T-helper 1 cell treated with Interleukin-12 subunit alpha and Interleukin-12 subunit beta and Interleukin-4 antibody, amounts not matched to agents 30 μg/mL and 1 μg/mL, for 36 hours (primary cell): ENCODE data around the gene PDE6D.

Experiments used
- H3K27ac Mint-ChIP-seq: one replicate; pipeline ENCODE4 v1.8.0; 2021; ENCODE audit warnings: mild to moderate bottlenecking, mixed read lengths
- H3K27me3 Mint-ChIP-seq: one replicate; pipeline ENCODE4 v1.8.0; 2021; ENCODE audit warnings: low read depth, mixed read lengths
- H3K36me3 Mint-ChIP-seq: one replicate; pipeline ENCODE4 v1.8.0; 2021; ENCODE audit warnings: low read depth, mixed read lengths
- H3K4me1 Mint-ChIP-seq: one replicate; pipeline ENCODE4 v1.8.0; 2021; ENCODE audit warnings: low read depth, mixed read lengths
- H3K4me3 Mint-ChIP-seq: one replicate; pipeline ENCODE4 v1.8.0; 2021; ENCODE audit warnings: mild to moderate bottlenecking, moderate library complexity, mixed read lengths
- H3K9me3 Mint-ChIP-seq: one replicate; pipeline ENCODE4 v1.8.0; 2021; ENCODE audit warnings: mixed read lengths

Gene PDE6D

GRCh38 chr2:231708773-231709635, 72.1 kb downstream of the PDE6D start:
- Mint-ChIP-seq H3K9me3 (no peaks in the 10 kb centered on the region), H3K4me1 (peaks cover 39% of the 10 kb centered on the region), H3K36me3 (peaks cover 36% of the 10 kb centered on the region)

GRCh38 chr2:231707927-231708772, 72.9 kb downstream of the PDE6D start, which contains the start of gene PTMA:
Gene PTMA (plus strand): TSS chr2:231708525. CDS start chr2:231708707, 182 bp downstream.
- peaks cover 29% of the 10 kb centered on the region for H3K36me3 Mint-ChIP-seq
- H3K4me1 Mint-ChIP-seq, result peaks cover 30% of the 10 kb centered on the region
- H3K27me3 Mint-ChIP-seq, result peaks cover 3% of the 10 kb centered on the region
- no peaks in the 10 kb centered on the region for H3K9me3 Mint-ChIP-seq
- peak within 1 kb of the TSS; percentile 96 for H3K4me3 Mint-ChIP-seq
- peak within 1 kb of the TSS; percentile 100 for H3K27ac Mint-ChIP-seq

More at GRCh38 chr2:231708773-231709635, 72.1 kb downstream of the PDE6D start:
- H3K27me3 Mint-ChIP-seq, result peaks cover 3% of the 10 kb centered on the region
- H3K4me3 Mint-ChIP-seq, result peak overlapping the region; percentile 96
- peak overlapping the region; percentile 85 for H3K27ac Mint-ChIP-seq

- Mint-ChIP-seq H3K4me1 (peaks cover 28% of the 10 kb centered on the region), H3K27ac (peak overlapping the region; percentile 100), H3K4me3 (peak overlapping the region; percentile 94), H3K27me3 (peaks cover 3% of the 10 kb centered on the region), H3K36me3 (peaks cover 26% of the 10 kb centered on the region), H3K9me3 (no peaks in the 10 kb centered on the region)
Observed at GRCh38 chr2:231707625-231707926, 73.5 kb downstream of the PDE6D start.

GRCh38 chr2:231706731-231707624, 74.1 kb downstream of the PDE6D start:
- Mint-ChIP-seq H3K4me1 (peaks cover 22% of the 10 kb centered on the region), H3K4me3 (peak overlapping the region; percentile 94), H3K27ac (peak overlapping the region; percentile 100), H3K27me3 (peaks cover 3% of the 10 kb centered on the region), H3K9me3 (no peaks in the 10 kb centered on the region), H3K36me3 (peaks cover 20% of the 10 kb centered on the region)

GRCh38 chr2:231704017-231704416, 77.1 kb downstream of the PDE6D start:
- no peak overlapping the region for H3K4me3 Mint-ChIP-seq
- peaks cover 6% of the 10 kb centered on the region for H3K27me3 Mint-ChIP-seq
- H3K36me3 Mint-ChIP-seq, result peaks cover 6% of the 10 kb centered on the region
- peaks cover 15% of the 10 kb centered on the region for H3K4me1 Mint-ChIP-seq
- no peaks in the 10 kb centered on the region for H3K9me3 Mint-ChIP-seq
- H3K27ac Mint-ChIP-seq, result no peak overlapping the region

- peaks cover 10% of the 10 kb centered on the region for H3K4me1 Mint-ChIP-seq
- H3K27ac Mint-ChIP-seq, result no peak overlapping the region
- H3K4me3 Mint-ChIP-seq, result no peak overlapping the region
- H3K27me3 Mint-ChIP-seq, result peaks cover 3% of the 10 kb centered on the region
- H3K9me3 Mint-ChIP-seq, result no peaks in the 10 kb centered on the region
- no peaks in the 10 kb centered on the region for H3K36me3 Mint-ChIP-seq
Observed at GRCh38 chr2:231701456-231702373, 79.4 kb downstream of the PDE6D start.

GRCh38 chr2:231699006-231699405, 82.1 kb downstream of the PDE6D start:
- no peaks in the 10 kb centered on the region for H3K36me3 Mint-ChIP-seq

GRCh38 chr2:231696004-231696367, 85.1 kb downstream of the PDE6D start:
- Mint-ChIP-seq H3K4me3 (no peak overlapping the region), H3K9me3 (no peaks in the 10 kb centered on the region), H3K27ac (no peak overlapping the region), H3K4me1 (no peaks in the 10 kb centered on the region), H3K36me3 (no peaks in the 10 kb centered on the region), H3K27me3 (peaks cover 3% of the 10 kb centered on the region)

More at GRCh38 chr2:231699006-231699405, 82.1 kb downstream of the PDE6D start:
- Mint-ChIP-seq H3K27me3 (peaks cover 3% of the 10 kb centered on the region), H3K4me1 (no peaks in the 10 kb centered on the region), H3K4me3 (no peak overlapping the region), H3K27ac (no peak overlapping the region), H3K9me3 (no peaks in the 10 kb centered on the region)

GRCh38 chr2:231693956-231694355, 87.1 kb downstream of the PDE6D start:
- no peaks in the 10 kb centered on the region for H3K9me3 Mint-ChIP-seq
- no peaks in the 10 kb centered on the region for H3K36me3 Mint-ChIP-seq
- no peak overlapping the region for H3K4me3 Mint-ChIP-seq
- H3K27ac Mint-ChIP-seq, result no peak overlapping the region
- H3K27me3 Mint-ChIP-seq, result no peaks in the 10 kb centered on the region
- no peaks in the 10 kb centered on the region for H3K4me1 Mint-ChIP-seq

- no peaks in the 10 kb centered on the region for H3K4me1 Mint-ChIP-seq
- H3K36me3 Mint-ChIP-seq, result no peaks in the 10 kb centered on the region
- H3K4me3 Mint-ChIP-seq, result no peak overlapping the region
- H3K9me3 Mint-ChIP-seq, result no peaks in the 10 kb centered on the region
- H3K27ac Mint-ChIP-seq, result no peak overlapping the region
- no peaks in the 10 kb centered on the region for H3K27me3 Mint-ChIP-seq
Observed at GRCh38 chr2:231692847-231693246, 88.2 kb downstream of the PDE6D start.

- Mint-ChIP-seq H3K27ac (no peak overlapping the region), H3K9me3 (no peaks in the 10 kb centered on the region), H3K27me3 (no peaks in the 10 kb centered on the region), H3K36me3 (no peaks in the 10 kb centered on the region), H3K4me3 (no peak overlapping the region), H3K4me1 (peaks cover 3% of the 10 kb centered on the region)
Observed at GRCh38 chr2:231691251-231691772, 89.8 kb downstream of the PDE6D start.

- H3K4me1 Mint-ChIP-seq, result peaks cover 3% of the 10 kb centered on the region
- no peaks in the 10 kb centered on the region for H3K9me3 Mint-ChIP-seq
- H3K27ac Mint-ChIP-seq, result no peak overlapping the region
- H3K4me3 Mint-ChIP-seq, result no peak overlapping the region
- no peaks in the 10 kb centered on the region for H3K27me3 Mint-ChIP-seq
- H3K36me3 Mint-ChIP-seq, result no peaks in the 10 kb centered on the region
Observed at GRCh38 chr2:231689124-231689893, 91.8 kb downstream of the PDE6D start.
